ENCODE measurements around the gene PHF19.

The PHF19 gene

DNA sequence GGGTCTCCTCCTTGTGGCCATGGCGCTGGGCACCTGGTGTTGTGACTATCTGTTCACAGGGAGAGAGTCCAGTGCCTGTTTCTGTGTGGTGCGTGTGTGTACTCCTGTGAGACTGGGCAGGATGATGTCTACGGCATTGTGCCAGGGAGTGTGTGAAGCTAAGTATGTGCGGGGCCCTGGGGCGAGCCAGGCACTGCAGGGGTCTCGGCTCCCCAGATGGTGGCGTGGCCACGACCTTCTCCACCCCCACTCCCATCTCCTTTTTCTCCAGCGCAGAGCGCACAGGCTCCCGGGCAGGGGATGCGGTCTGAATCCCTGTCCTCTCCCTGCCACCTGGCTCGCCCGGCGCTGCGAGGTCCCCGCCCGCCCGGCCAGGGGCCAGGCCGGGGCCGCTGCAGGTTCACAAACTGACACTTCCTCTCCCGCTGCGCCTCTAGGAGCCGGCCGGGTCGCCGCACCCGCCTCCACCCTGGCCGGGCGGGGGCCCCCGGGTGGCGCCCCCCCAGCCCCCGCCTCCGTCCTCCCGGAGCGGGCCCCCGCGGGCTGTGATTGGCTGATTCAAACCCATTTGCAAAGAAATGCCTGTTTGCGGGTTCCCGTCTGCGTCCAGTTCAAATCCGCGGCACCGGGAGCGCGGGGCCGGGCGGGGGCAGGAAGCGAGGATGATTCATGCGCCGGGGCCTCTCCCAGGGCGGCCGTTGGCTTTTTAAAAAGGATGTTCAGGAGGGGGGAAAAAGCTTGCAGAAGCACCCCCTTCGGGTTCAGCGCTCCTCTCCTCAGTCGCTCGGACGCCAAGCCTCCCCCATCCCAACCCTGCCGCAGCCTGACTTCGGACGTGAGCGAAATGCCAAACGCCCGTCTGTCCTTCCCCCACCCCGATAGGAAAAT lies 790 bp downstream of the PHF19 start:
- Histone ChIP-seq H4K20me1 (ENCODE audit: control insufficient read depth, insufficient read depth, low read depth, low read length) (no peaks in the 10 kb centered on the region), H3K4me1 (ENCODE audit: control insufficient read depth, low read length) (peaks cover 73% of the 10 kb centered on the region), H3K9me2 (replicated peaks; ENCODE audit: control insufficient read depth, low read length) (no peaks in the 10 kb centered on the region), H3K9me3 (ENCODE audit: control insufficient read depth, insufficient read depth, low read length) (no peaks in the 10 kb centered on the region), H3F3A (ENCODE audit: control insufficient read depth, insufficient read depth) (peaks cover 43% of the 10 kb centered on the region), H3K27me3 (ENCODE audit: control insufficient read depth, low read length) (no peaks in the 10 kb centered on the region), H3K36me3 (ENCODE audit: control insufficient read depth, low read length) (peaks cover 66% of the 10 kb centered on the region), H3K79me2 (ENCODE audit: control insufficient read depth, low read length) (peaks cover 40% of the 10 kb centered on the region), H3K4me2 (ENCODE audit: low read length) (peak overlapping the region; percentile 98), H3K4me3 (ENCODE audit: low read length) (peak overlapping the region; percentile 90), H3K27ac (ENCODE audit: low read depth, low read length) (peak overlapping the region; percentile 97)
- TF ChIP-seq EZH2phosphoT487 (IDR thresholded peaks at IDR 0.05; ENCODE audit: borderline replicate concordance, low read length) = no peak
- TF ChIP-seq, protein P1, sequence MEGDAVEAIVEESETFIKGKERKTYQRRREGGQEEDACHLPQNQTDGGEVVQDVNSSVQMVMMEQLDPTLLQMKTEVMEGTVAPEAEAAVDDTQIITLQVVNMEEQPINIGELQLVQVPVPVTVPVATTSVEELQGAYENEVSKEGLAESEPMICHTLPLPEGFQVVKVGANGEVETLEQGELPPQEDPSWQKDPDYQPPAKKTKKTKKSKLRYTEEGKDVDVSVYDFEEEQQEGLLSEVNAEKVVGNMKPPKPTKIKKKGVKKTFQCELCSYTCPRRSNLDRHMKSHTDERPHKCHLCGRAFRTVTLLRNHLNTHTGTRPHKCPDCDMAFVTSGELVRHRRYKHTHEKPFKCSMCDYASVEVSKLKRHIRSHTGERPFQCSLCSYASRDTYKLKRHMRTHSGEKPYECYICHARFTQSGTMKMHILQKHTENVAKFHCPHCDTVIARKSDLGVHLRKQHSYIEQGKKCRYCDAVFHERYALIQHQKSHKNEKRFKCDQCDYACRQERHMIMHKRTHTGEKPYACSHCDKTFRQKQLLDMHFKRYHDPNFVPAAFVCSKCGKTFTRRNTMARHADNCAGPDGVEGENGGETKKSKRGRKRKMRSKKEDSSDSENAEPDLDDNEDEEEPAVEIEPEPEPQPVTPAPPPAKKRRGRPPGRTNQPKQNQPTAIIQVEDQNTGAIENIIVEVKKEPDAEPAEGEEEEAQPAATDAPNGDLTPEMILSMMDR (IDR thresholded peaks at IDR 0.05; ENCODE audit: low read depth, low read length, poor library complexity, severe bottlenecking) = peak; percentile 25

DNA sequence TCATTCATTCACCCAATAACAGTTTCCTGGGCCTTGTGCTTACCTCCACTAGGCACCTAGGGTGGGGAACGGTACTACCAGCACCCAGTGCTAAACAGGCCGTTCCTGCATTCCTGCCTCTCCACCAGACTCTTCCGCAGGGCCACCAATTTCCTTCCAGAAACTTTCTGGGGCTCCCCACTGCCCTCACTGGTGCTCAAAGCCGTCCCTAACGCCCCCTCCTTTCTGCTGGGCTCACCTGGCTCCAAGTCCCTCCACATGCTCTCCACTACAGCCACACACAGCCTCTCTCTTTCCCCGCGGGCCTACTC lies 1.4 kb downstream of the PHF19 start:
- H3K4me3 ChIP-seq (ENCODE audit: low read length) = peak overlapping the region; percentile 90
- no peaks in the 10 kb centered on the region for H3K9me3 ChIP-seq (ENCODE audit: control insufficient read depth, insufficient read depth, low read length)
- no peaks in the 10 kb centered on the region for H4K20me1 ChIP-seq (ENCODE audit: control insufficient read depth, insufficient read depth, low read depth, low read length)
- no peaks in the 10 kb centered on the region for H3K9me2 ChIP-seq (replicated peaks; ENCODE audit: control insufficient read depth, low read length)
- H3F3A ChIP-seq (ENCODE audit: control insufficient read depth, insufficient read depth) = peaks cover 47% of the 10 kb centered on the region
- H3K4me1 ChIP-seq (ENCODE audit: control insufficient read depth, low read length) = peaks cover 68% of the 10 kb centered on the region
- H3K27ac ChIP-seq (ENCODE audit: low read depth, low read length) = peak overlapping the region; percentile 97
- H3K4me2 ChIP-seq (ENCODE audit: low read length) = peak overlapping the region; percentile 98
- H3K79me2 ChIP-seq (ENCODE audit: control insufficient read depth, low read length) = peaks cover 40% of the 10 kb centered on the region
- peaks cover 72% of the 10 kb centered on the region for H3K36me3 ChIP-seq (ENCODE audit: control insufficient read depth, low read length)
- TF ChIP-seq EZH2phosphoT487 (IDR thresholded peaks at IDR 0.05; ENCODE audit: borderline replicate concordance, low read length) = no peak
- TF ChIP-seq, protein P1 (IDR thresholded peaks at IDR 0.05; ENCODE audit: low read depth, low read length, poor library complexity, severe bottlenecking) = no peak
- no peaks in the 10 kb centered on the region for H3K27me3 ChIP-seq (ENCODE audit: control insufficient read depth, low read length)

DNA sequence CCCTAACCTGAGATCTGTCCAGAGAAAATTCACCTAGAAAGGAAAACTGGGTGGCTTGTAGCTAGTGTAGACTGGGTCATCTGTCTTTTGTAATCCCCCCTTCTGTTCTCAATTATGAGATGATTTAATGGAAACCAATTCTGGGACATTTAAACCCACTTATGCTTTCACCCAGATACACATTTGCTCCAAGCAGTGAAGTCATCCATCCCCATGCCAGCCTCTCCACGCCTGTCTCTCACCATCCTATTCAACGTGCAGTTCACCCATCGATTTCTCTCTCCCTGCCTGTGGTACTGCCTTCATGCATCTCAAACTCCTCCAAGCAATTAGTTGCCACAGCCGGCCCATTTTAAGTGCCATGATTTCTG lies 1.8 kb downstream of the PHF19 start:
- Histone ChIP-seq H3K9me2 (replicated peaks; ENCODE audit: control insufficient read depth, low read length) (no peaks in the 10 kb centered on the region), H3K79me2 (ENCODE audit: control insufficient read depth, low read length) (peaks cover 40% of the 10 kb centered on the region), H3K27me3 (ENCODE audit: control insufficient read depth, low read length) (no peaks in the 10 kb centered on the region), H3F3A (ENCODE audit: control insufficient read depth, insufficient read depth) (peaks cover 47% of the 10 kb centered on the region), H3K9me3 (ENCODE audit: control insufficient read depth, insufficient read depth, low read length) (no peaks in the 10 kb centered on the region), H4K20me1 (ENCODE audit: control insufficient read depth, insufficient read depth, low read depth, low read length) (no peaks in the 10 kb centered on the region), H3K4me2 (ENCODE audit: low read length) (peak overlapping the region; percentile 98), H3K36me3 (ENCODE audit: control insufficient read depth, low read length) (peaks cover 76% of the 10 kb centered on the region), H3K4me1 (ENCODE audit: control insufficient read depth, low read length) (peaks cover 68% of the 10 kb centered on the region), H3K27ac (ENCODE audit: low read depth, low read length) (peak overlapping the region; percentile 97), H3K4me3 (ENCODE audit: low read length) (peak overlapping the region; percentile 90)
- TF ChIP-seq EZH2phosphoT487 (IDR thresholded peaks at IDR 0.05; ENCODE audit: borderline replicate concordance, low read length) = no peak
- TF ChIP-seq, protein P1 (IDR thresholded peaks at IDR 0.05; ENCODE audit: low read depth, low read length, poor library complexity, severe bottlenecking) = no peak

Data from DOHH2 (cell line).